ENCODE results near the gene TSPAN31. TPM values are rescaled to one million over a fixed set of nuclear protein-coding genes. Genes with fewer than 3 reads are reported as not detected.

TSPAN31 gene
- total and polyA plus RNA-seq, 9 of the 15 experiments (the other 6 are each of a cell fraction or from before 2014, with no cell fraction given) = 11.3 to 26.4 (median 14.3) TPM

DNA sequence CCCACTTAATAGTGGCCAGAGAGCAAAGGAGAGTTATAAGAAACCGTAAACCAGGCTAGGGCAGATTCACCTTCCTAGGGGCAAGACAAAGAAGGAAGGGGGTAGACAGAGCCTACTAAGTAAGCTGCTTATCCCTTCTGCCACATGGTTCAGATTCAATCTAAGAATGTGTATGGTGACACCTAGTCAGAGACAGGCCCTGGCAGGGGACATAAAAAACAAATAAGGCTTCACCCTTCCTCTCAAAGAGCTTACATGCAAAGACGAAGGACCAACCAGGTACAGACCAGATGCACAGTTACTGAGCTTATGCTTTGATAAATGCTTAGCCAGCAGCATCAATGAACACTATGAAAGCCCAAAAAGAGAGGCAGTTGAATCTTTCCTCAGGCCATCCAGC lies 17.6 kb downstream of the TSPAN31 start:
- in situ Hi-C loops (cut with MboI) = no loop called here
- no peak for TF ChIP-seq PKNOX1 (IDR thresholded peaks at IDR 0.05)
- no peak for TF ChIP-seq KLF16 (IDR thresholded peaks at IDR 0.05)
- TF ChIP-seq ZNF740 (CRISPR knock-in tag; IDR thresholded peaks at IDR 0.05) = no peak
- TF ChIP-seq ZNF740 (tag; IDR thresholded peaks at IDR 0.05) = no peak
- no peak for TF ChIP-seq COPS2 (conservative IDR thresholded peaks at IDR 0.05)
- no peak for TF ChIP-seq HEY1 (CRISPR knock-in tag; IDR thresholded peaks at IDR 0.05; ENCODE audit: borderline replicate concordance)
- TF ChIP-seq ZNF449 (CRISPR knock-in tag; IDR thresholded peaks at IDR 0.05) = no peak
- no peak for TF ChIP-seq ELF2 (CRISPR knock-in tag; IDR thresholded peaks at IDR 0.05)
- TF ChIP-seq SMARCA5 (IDR thresholded peaks at IDR 0.05) = no peak
- TF ChIP-seq ZBTB17 (CRISPR knock-in tag; IDR thresholded peaks at IDR 0.05) = no peak
- no peak for TF ChIP-seq GTF2E2 (tag; IDR thresholded peaks at IDR 0.05)
- no peak for TF ChIP-seq SREBF1 (IDR thresholded peaks at IDR 0.05; ENCODE audit: borderline replicate concordance, low read depth, low read length)

More for the DNA sequence above, 17.6 kb downstream of the TSPAN31 start:
- no peaks in the 10 kb centered on the region for H3K79me2 ChIP-seq (ENCODE audit: control insufficient read depth, insufficient read depth, low read length)
- no peak overlapping the region for H3K4me3 ChIP-seq
- no peak overlapping the region for H3K9ac ChIP-seq (ENCODE audit: insufficient read depth in 1 of 2, low read depth in 2 of 2, low read length in 2 of 2)
- ATAC-seq (no peak), DNase-seq (ENCODE audit: extremely low read depth in 1 of 4, low spot score in 3 of 4) (no peak), FAIRE-seq (no peak)
- H3K27me3 ChIP-seq (ENCODE audit: control insufficient read depth in 2 of 2, insufficient read depth in 2 of 2, low read length in 2 of 2) = no peaks in the 10 kb centered on the region
- no peaks in the 10 kb centered on the region for H3K9me1 ChIP-seq (ENCODE audit: control insufficient read depth, insufficient read depth, low read length)
- no peak overlapping the region for H3K4me2 ChIP-seq (ENCODE audit: insufficient read depth, low read length)
- peaks cover 14% of the 10 kb centered on the region; the same call in 2 of the 3 replicates for H3K36me3 ChIP-seq (ENCODE audit: control insufficient read depth, insufficient read depth, low read length)
- no peaks in the 10 kb centered on the region for H3K9me3 ChIP-seq (replicated peaks; ENCODE audit: control insufficient read depth, insufficient read depth, low read depth, low read length)
- POLR2A ChIA-PET = interaction anchor here (0.7 kb wide), 1 partner anchor 17 kb away, joined by 3 read pairs; no protein-coding TSS in a partner anchor
- CTCF ChIA-PET (ENCODE audit: low intra/inter-chr PET ratio) = no interaction called here
- no TSS peak for BruUV-seq (replicated peaks)
- 56% methylated on average over 2 of the region's 2 CpGs for WGBS (ENCODE audit: insufficient coverage, low coverage, missing lambda C conversion rate)
- H3K4me1 ChIP-seq (replicated peaks in 1 of 2; ENCODE audit: control insufficient read depth in 2 of 2, insufficient read depth in 2 of 2, low read length in 2 of 2) = peaks cover 7 to 32% of the 10 kb centered on the region in 2 experiments
- no peaks in the 10 kb centered on the region for H4K20me1 ChIP-seq (replicated peaks; ENCODE audit: control insufficient read depth, insufficient read depth, low read length)
- H2AFZ ChIP-seq (ENCODE audit: low read depth, low read length) = no peak overlapping the region
- no peak overlapping the region for H3K27ac ChIP-seq (ENCODE audit: extremely low read depth, low read depth, low read length)
- intact Hi-C loops (cut with micrococcal nuclease) = no loop called here

Measured in K562 (cell line).